PC-3 (cell line): ENCODE results near the gene GSX2. TPM values are rescaled to one million over a fixed set of nuclear protein-coding genes. Genes with fewer than 3 reads are reported as not detected.

Source experiments
- ATAC-seq: fragments of 200-7000 bp; cut with Tn5 transposase; 2 replicates; pipeline ENCODE4 v1.9.1; 2020; ENCODE audit warnings: mild to moderate bottlenecking, moderate library complexity
- BruUV-seq: library from RNA; stranded (reverse); fragments of 400-500 nt; replicated peaks from 2 replicates; lab custom pipeline; 2021; lab: Mats Ljungman, UMichigan
- CTCF ChIA-PET: fragments of 300-600 bp; sonication (Branson Sonifier 250); formaldehyde crosslinking; loops from one replicate; lab custom pipeline; 2022; ENCODE audit warnings: antibody characterized with exemption; lab: Charles Lee
- POLR2A ChIA-PET: fragments of 300-600 bp; sonication (Branson Sonifier 250); formaldehyde crosslinking; loops from one replicate; lab custom pipeline; 2022; ENCODE audit warnings: antibody characterized with exemption; ENCODE audit not compliant: unreplicated experiment; lab: Charles Lee
- DNase-seq: peaks from one replicate; pipeline ENCODE4 v3.0.0-alpha.2; 2015
- H2AFZ ChIP-seq: fragments of 300-600 bp; sonication (generic); 2 replicates; pipeline ENCODE4 v1.6.0; 2016; ENCODE audit warnings: antibody characterized with exemption, low read length
- H3F3A ChIP-seq: fragments of 300-600 bp; sonication (generic); one replicate; pipeline ENCODE4 v1.6.0; 2017; ENCODE audit warnings: antibody characterized with exemption, low read length, control low read depth, mild to moderate bottlenecking; ENCODE audit not compliant: unreplicated experiment
- H3K27ac ChIP-seq: fragments of 300-600 bp; sonication (generic); 2 replicates; pipeline ENCODE4 v1.5.1; 2016; ENCODE audit warnings: mild to moderate bottlenecking, low read length
- H3K27me3 ChIP-seq: fragments of 300-600 bp; sonication (generic); 2 replicates; pipeline ENCODE4 v1.6.1; 2016; ENCODE audit warnings: low read length, mixed read lengths
- H3K36me3 ChIP-seq: fragments of 300-600 bp; sonication (generic); 2 replicates; pipeline ENCODE4 v1.6.1; 2016; ENCODE audit warnings: low read depth, mixed run types, low read length, mixed read lengths
- H3K4me1 ChIP-seq: fragments of 300-600 bp; sonication (generic); 2 replicates; pipeline ENCODE4 v1.5.1; 2016; ENCODE audit warnings: low read length; ENCODE audit not compliant: insufficient read depth
- H3K4me2 ChIP-seq: fragments of 300-600 bp; sonication (generic); 2 replicates; pipeline ENCODE4 v1.6.0; 2016; ENCODE audit warnings: low read length
- H3K4me3 ChIP-seq: fragments of 300-600 bp; sonication (generic); 2 replicates; pipeline ENCODE4 v1.5.1; 2016; ENCODE audit warnings: mild to moderate bottlenecking, low read length, mixed read lengths
- H3K79me2 ChIP-seq: fragments of 300-600 bp; sonication (generic); 2 replicates; pipeline ENCODE4 v1.6.1; 2017; ENCODE audit warnings: low read length, mixed read lengths
- H3K9ac ChIP-seq: fragments of 300-600 bp; sonication (generic); 2 replicates; pipeline ENCODE4 v1.6.0; 2016; ENCODE audit warnings: mild to moderate bottlenecking, low read length
- H3K9me2 ChIP-seq: fragments of 300-600 bp; sonication (generic); replicated peaks from 2 replicates; pipeline ENCODE4 v1.6.1; 2016; ENCODE audit warnings: mixed run types, low read length, mixed read lengths
- H3K9me3 ChIP-seq: fragments of 300-600 bp; sonication (generic); 2 replicates; pipeline ENCODE4 v1.6.1; 2016; ENCODE audit warnings: low read length, mixed read lengths
- H4K20me1 ChIP-seq: fragments of 300-600 bp; sonication (generic); 2 replicates; pipeline ENCODE4 v1.6.1; 2016; ENCODE audit warnings: low read length, mixed read lengths
- CTCF ChIP-seq: fragments of 300-600 bp; sonication (generic); conservative IDR thresholded peaks from 2 replicates; pipeline ENCODE4 v1.5.1; 2017; ENCODE audit warnings: antibody characterized with exemption, low read depth, mild to moderate bottlenecking, low read length
- EZH2 ChIP-seq: fragments of 300-600 bp; sonication (generic); IDR thresholded peaks from one replicate; pipeline ENCODE4 v1.6.1; 2017; ENCODE audit warnings: antibody characterized with exemption, mild to moderate bottlenecking, low read length; ENCODE audit not compliant: unreplicated experiment
- EZH2phosphoT487 ChIP-seq: fragments of 300-600 bp; sonication (generic); IDR thresholded peaks from 2 replicates; pipeline ENCODE4 v1.6.1; 2018; ENCODE audit warnings: mild to moderate bottlenecking, antibody characterized with exemption, low read length, borderline replicate concordance
- intact Hi-C: fragments of 100-400 bp; cut with micrococcal nuclease; formaldehyde crosslinking; loops from 2 replicates; pipeline ENCODE4 v1.9.0; 2023
- total RNA-seq: library from RNA; depleted of rRNA; stranded (reverse); fragments of >200 nt; gene quantifications from 2 replicates; pipeline ENCODE4 v1.2.3, GENCODE V29; 2014

The GSX2 gene
- total RNA-seq, 1 experiment from 2014 or later: not detected

GRCh38 chr4:54061873-54062272 lies 38.1 kb upstream of the GSX2 start:
- intact Hi-C loops: loop anchor here (5.0 to 10.0 kb wide), 5 partner anchors 55 to 867 kb away; partner anchors contain the start of gene SCFD2
- POLR2A ChIA-PET: no interaction called here
- Histone ChIP-seq H3K9me2 (no peaks in the 10 kb centered on the region), H3K9me3 (no peaks in the 10 kb centered on the region), H3F3A (no peaks in the 10 kb centered on the region), H3K36me3 (no peaks in the 10 kb centered on the region), H3K27ac (no peak overlapping the region), H3K27me3 (no peaks in the 10 kb centered on the region), H3K4me2 (peak overlapping the region; percentile 89), H3K4me3 (peak overlapping the region; percentile 43), H4K20me1 (peaks cover 44% of the 10 kb centered on the region), H3K4me1 (peaks cover 53% of the 10 kb centered on the region), H3K9ac (no peak overlapping the region), H2AFZ (no peak overlapping the region), H3K79me2 (peaks cover 74% of the 10 kb centered on the region)
- CTCF ChIA-PET: no interaction called here
- DNase-seq (no peak), ATAC-seq (no peak)
- TF ChIP-seq EZH2 (no peak), EZH2phosphoT487 (no peak), CTCF (no peak)
- BruUV-seq: no TSS peak

- no peaks in the 10 kb centered on the region for H3K27me3 ChIP-seq
- ATAC-seq (no peak), DNase-seq (no peak)
- H3K4me3 ChIP-seq: peak overlapping the region; percentile 82
- BruUV-seq: no TSS peak
- H3K4me2 ChIP-seq: peak overlapping the region; percentile 89
- peaks cover 69% of the 10 kb centered on the region for H3K79me2 ChIP-seq
- ChIA-PET POLR2A (no interaction called here), CTCF (no interaction called here)
- peaks cover 57% of the 10 kb centered on the region for H3K4me1 ChIP-seq
- H3K9me3 ChIP-seq: no peaks in the 10 kb centered on the region
- intact Hi-C loops: loop anchor here (5.0 to 10.0 kb wide), 5 partner anchors 55 to 868 kb away; partner anchors contain the start of gene SCFD2
- H3K9me2 ChIP-seq: no peaks in the 10 kb centered on the region
- H2AFZ ChIP-seq: no peak overlapping the region
- no peaks in the 10 kb centered on the region for H3F3A ChIP-seq
- no peak overlapping the region for H3K27ac ChIP-seq
- peaks cover 39% of the 10 kb centered on the region for H4K20me1 ChIP-seq
- H3K9ac ChIP-seq: peak overlapping the region; percentile 90; the same call in 1 of the 2 replicates
- no peaks in the 10 kb centered on the region for H3K36me3 ChIP-seq
- TF ChIP-seq EZH2phosphoT487: no peak
- TF ChIP-seq CTCF: no peak
- no peak for TF ChIP-seq EZH2
Measured at GRCh38 chr4:54062392-54062791, 37.6 kb upstream of the GSX2 start.

GRCh38 chr4:54063229-54063628 lies 36.7 kb upstream of the GSX2 start:
- Histone ChIP-seq H3K79me2 (peaks cover 61% of the 10 kb centered on the region), H3K27ac (peak overlapping the region; percentile 43)
- POLR2A ChIA-PET: no interaction called here

More at GRCh38 chr4:54063229-54063628, 36.7 kb upstream of the GSX2 start:
- ATAC-seq (peak; percentile 12), DNase-seq (peak; percentile 70)
- intact Hi-C loops: loop anchor here (1.0 to 10.0 kb wide), 8 partner anchors 19 to 868 kb away; partner anchors contain the start of gene SCFD2
- H2AFZ ChIP-seq: peak overlapping the region; percentile 78
- no peaks in the 10 kb centered on the region for H3K9me2 ChIP-seq
- H3K4me3 ChIP-seq: peak overlapping the region; percentile 82
- no peaks in the 10 kb centered on the region for H3K9me3 ChIP-seq
- peak overlapping the region; percentile 89 for H3K4me2 ChIP-seq
- H3K27me3 ChIP-seq: no peaks in the 10 kb centered on the region
- no peaks in the 10 kb centered on the region for H3F3A ChIP-seq
- BruUV-seq: no TSS peak
- H3K36me3 ChIP-seq: no peaks in the 10 kb centered on the region
- H4K20me1 ChIP-seq: peaks cover 32% of the 10 kb centered on the region
- peaks cover 64% of the 10 kb centered on the region for H3K4me1 ChIP-seq
- H3K9ac ChIP-seq: peak overlapping the region; percentile 90
- TF ChIP-seq CTCF (no peak), EZH2 (no peak), EZH2phosphoT487 (no peak)
- CTCF ChIA-PET: no interaction called here
